Midbrain (tissue), 1 donor: Measurements from ENCODE around the gene MAGT1.
A peak's percentile ranks its signal among the peaks of the same experiment; 100 is the strongest.
"Not testable (repeated sequence)": the region's sequence is repeated elsewhere in the genome, so short reads cannot be mapped to it uniquely, and the experiment has no call there.

Source experiments
- DNase-seq: peaks from one replicate; lab custom pipeline; 2025; lab: John Stamatoyannopoulos, UW

The MAGT1 gene

DNA sequence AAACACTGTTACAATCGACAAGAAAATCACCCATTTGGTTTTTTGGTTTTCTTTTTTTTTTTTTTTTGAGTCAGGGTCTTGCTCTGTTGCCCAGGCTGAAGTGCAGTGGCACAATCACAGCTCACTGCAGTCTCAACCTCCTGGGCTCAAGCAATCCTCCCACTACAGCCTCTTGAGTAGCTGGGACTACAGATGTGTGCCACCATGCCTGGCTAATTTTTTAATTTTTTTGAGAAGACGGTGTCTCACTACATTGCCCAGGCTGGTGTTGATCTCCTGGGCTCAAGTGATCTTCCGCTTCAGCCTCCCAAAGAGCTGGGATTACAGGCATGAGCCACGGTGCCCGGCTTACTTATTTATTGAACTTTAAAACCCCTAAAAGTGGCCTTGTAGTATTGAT lies 63.7 kb downstream of the MAGT1 start:
- DNase-seq = not testable (repeated sequence)

DNA sequence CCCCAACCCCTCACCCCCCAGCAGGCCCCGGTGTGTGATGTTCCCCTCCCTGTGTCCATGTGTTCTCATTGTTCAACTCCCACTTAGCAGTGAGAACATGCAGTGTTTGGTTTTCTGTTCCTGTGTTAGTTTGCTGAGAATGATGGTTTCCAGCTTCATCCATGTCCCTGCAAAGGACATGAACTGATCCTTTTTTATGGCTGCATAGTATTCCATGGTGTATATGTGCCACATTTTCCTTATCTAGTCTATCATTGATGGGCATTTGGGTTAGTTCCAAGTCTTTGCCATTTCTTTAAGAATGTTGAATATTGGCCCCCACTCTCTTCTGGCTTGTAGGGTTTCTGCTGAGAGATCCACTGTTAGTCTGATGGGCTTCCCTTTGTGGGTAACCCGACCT lies 73.2 kb downstream of the MAGT1 start:
- not testable (repeated sequence) for DNase-seq

DNA sequence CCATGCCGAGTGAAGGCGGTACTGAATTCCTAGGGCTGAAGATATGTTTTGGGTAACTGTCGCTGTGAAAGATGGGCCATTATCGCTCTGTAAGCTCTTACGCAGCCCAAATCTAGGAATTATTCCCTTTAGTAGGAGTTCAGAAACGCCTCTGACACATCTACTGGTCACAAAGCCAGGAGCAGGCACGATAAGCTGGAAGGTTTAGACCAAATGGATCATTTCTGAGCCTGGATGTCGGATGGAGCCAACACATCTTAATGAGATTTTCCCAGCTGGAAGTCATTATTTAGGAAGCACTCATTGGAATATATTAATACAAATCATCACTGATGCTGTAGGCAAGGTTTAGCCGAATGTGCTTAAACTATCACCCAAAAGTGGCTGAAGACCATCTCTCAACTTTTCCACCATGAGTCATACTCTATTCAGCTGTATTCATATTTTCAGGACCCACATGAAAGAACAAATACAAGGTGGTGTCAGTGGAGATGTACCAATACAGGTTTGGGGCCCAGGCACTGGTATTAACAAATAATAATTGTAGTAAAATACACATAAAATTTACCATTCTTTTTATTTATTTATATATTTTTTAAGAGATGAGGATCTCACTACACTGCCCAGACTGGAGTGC lies 75.0 kb downstream of the MAGT1 start:
- no peak for DNase-seq

DNA sequence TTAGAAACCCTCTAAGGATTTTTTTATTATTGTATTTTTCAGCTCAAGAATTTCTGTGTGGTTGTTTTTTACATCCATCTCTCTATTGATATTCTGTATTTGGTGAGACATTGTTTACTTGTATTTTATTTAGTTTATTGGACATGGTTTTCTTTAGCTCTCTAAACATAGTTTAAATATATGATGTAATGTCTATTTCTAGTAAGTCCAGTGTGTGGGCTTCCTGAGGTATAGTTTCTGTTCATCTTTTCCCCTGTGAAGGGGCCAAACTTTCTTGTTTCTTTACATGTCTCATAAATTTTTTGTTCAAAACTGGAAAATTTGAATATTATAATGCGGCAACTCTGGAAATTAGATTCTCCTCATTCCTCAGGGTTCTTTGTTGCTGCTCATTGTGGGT lies 81.0 kb downstream of the MAGT1 start:
- DNase-seq = no peak

DNA sequence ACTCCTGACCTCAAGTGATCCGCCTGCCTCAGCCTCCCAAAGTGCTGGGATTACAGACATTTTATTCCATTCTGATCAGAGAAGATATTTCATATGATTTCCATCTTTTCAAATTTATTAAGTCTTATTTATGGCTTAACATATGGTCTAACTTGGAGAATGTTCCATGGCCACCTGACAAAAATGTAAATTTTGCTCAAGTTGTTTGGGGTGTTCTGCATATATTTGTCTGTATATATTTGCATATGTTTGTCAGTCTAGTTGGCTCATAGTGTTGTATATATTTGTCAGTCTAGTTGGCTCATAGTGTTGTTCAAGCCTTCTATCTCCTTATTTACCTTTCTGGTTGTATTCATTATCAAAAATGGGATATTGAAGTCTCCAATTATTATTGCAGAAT lies 93.0 kb downstream of the MAGT1 start:
- no peak for DNase-seq

DNA sequence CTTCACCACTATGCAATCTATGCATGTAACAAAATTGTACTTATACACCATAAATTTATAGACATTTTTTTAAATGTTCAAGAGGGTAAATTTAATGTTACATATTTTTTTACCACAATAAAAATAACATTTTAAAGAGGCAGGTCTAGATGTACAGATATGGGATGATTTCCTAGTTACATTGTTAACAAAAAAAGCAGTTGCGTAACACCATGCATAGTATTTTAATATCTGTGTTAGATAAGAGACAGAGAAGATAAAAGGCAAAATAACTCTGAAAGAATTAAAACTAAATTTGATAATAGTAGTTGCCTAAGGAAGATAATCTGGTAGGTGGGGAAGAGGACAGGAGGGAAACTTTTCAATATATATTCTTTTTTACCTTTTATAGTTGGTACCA lies 100.1 kb downstream of the MAGT1 start:
- DNase-seq = no peak

DNA sequence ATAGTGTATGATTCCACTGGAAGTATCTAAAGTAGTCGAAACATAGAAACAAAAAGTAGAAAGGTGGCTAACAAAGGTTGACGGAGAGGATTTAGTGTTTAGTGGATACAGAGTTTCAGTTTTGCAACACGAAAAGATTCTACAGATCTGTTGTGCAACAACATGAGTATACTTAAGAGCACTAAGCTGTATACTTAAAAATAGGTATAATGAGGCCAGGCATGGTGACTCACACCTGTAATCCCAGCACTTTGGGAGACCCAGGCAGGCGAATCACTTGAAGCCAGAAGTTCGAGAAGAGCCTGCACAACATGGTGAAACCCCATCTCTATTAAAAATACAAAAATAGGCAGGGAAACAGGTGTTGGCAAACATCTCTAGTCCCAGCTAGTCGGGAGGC lies 101.3 kb downstream of the MAGT1 start:
- no peak for DNase-seq

DNA sequence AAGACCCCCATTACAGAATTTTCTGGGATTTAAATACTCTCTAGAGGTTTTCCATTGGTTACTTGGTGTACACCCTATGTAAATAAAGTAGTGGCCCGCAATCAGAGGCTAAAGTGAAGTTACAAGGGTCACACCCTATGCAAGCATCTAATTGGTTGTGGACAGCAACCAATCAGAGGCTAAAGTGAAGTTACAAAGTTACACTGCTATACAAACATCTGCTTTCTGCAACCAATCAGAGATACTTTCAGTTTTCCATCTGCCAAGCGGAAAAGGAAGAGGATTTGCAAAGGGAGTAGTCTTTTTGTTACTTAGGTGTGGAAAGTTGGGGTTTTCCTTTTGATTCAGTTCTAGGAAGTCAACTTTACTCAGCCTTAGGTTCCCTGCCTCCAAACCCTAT lies 107.2 kb downstream of the MAGT1 start:
- DNase-seq = peak; percentile 46

DNA sequence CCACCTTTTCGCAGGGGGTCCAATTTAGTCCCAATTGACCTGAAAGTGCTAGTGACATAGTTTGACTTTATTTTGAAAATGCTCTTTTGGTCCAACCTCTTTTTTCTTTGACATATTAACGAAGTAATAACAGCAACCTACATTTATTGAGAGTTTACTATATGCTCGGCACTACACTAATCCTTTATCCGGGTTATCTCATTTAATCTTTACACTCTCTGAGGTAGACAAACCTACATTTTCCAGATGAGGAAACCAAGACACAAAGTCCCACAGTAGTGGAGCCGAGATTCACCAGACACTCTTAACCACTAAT lies 108.9 kb downstream of the MAGT1 start:
- DNase-seq = no peak

DNA sequence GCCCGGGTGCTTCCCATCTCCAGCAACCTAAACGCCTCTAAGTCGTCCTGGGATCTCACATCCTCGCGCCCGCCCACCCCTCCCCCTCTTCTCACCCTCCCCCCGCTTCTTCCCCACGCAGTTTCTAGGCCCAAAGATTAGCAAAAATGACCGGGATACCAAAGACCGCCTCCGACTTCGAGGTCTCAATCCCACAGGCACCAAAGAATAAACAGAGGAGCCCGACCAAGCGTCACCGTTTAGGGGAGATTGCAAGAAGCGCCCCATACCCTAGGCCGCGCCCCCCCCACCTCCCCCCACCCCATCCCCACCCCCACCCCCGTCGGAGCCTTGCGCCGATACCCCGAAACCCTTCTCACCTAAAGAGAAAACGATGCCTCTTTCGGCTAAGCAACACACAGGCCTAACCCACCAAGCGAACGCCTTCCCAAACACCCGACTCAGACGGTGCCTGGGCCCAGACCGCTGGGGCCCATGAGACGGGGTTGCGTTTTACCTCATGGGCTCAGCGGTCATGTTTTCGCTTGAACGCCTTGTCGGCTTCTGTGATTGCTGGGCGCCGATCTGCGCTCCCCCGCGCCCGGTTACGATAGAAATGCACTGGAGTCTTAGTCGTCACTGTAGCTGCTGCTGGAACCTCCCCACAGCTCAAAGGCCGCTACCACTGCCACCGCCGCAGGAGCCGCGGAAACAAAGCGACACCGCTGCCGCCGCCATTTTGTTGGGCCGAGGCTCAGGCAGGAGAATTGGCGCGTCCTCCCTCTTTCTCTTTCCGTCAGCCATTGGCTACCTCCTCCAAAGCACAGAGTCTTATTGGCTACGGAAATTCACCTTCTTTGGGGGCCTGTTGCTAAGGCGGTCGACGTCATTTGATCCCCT lies 109.5 kb downstream of the MAGT1 start, which contains the start of gene ATRX:
Gene ATRX (minus strand): TSS at position 731 of the 879 bp plus-strand sequence. CDS start 215 bp downstream, at position 516.
- DNase-seq = peak; percentile 62

DNA sequence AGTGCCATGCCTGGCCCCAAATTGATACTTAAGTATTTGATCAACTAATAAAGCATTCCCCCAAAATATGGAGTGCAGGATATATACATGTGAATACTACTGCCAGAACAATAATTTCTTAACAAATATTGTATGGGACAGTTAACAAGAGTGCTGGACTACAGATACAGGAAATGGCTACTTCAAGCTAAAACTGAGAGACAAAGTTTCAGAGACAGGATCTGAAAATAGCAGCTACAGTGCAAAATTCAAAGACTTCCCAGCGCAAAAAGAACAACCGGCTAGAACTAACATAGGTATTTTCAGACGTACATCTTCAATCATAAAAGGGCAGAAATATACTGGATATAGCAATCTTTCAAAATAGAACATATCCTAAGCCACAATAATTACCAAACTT lies 115.5 kb downstream of the MAGT1 start:
- DNase-seq = no peak

DNA sequence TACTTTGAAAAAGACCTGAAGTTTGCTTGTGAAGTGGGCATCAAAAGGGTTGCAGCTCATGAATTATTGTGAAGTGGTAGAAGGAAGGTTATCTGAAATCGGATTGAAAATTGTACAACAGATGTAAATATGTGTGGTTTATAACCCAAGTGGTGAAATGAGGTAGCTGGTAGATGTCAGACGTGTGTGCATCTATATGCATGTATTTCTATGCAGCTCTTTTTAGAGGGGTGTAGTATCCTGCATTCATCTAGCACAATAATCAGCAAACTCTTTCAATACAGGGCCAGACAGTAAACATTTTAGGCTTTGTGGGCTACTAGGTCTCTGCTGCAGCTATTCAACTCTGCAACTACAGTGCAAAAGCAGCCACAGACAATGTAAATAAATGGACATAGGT lies 118.6 kb downstream of the MAGT1 start:
- DNase-seq = no peak
